Measurements from ENCODE around the gene ANKRD13A.
"Not testable (repeated sequence)": the region's sequence is repeated elsewhere in the genome, so short reads cannot be mapped to it uniquely, and the experiment has no call there.

Gene ANKRD13A

GRCh38 chr12:110007881-110008280, 8.7 kb downstream of the ANKRD13A start:
- DNase-seq (ENCODE audit: low read depth): no peak

- DNase-seq (ENCODE audit: low read depth): not testable (repeated sequence)
Observed at GRCh38 chr12:110008681-110009398, 9.6 kb downstream of the ANKRD13A start.

GRCh38 chr12:110010853-110011723, 11.9 kb downstream of the ANKRD13A start:
- no peak for DNase-seq (ENCODE audit: low read depth)

GRCh38 chr12:110012137-110012536, 12.9 kb downstream of the ANKRD13A start:
- no peak for DNase-seq (ENCODE audit: low read depth)

- no peak for DNase-seq (ENCODE audit: low read depth)
Observed at GRCh38 chr12:110012659-110013058, 13.4 kb downstream of the ANKRD13A start.

- no peak for DNase-seq (ENCODE audit: low read depth)
Observed at GRCh38 chr12:110015132-110015531, 15.9 kb downstream of the ANKRD13A start.

GRCh38 chr12:110020956-110021355, 21.7 kb downstream of the ANKRD13A start:
- DNase-seq (ENCODE audit: low read depth): no peak

GRCh38 chr12:110023059-110023980, 24.1 kb downstream of the ANKRD13A start:
- DNase-seq (ENCODE audit: low read depth): no peak

GRCh38 chr12:110024051-110024450, 24.8 kb downstream of the ANKRD13A start:
- DNase-seq (ENCODE audit: low read depth): no peak

- DNase-seq (ENCODE audit: low read depth): no peak
Observed at GRCh38 chr12:110028323-110028722, 29.1 kb downstream of the ANKRD13A start.

- no peak for DNase-seq (ENCODE audit: low read depth)
Observed at GRCh38 chr12:110029290-110029815, 30.1 kb downstream of the ANKRD13A start.

GRCh38 chr12:110033888-110034287, 34.7 kb downstream of the ANKRD13A start:
- DNase-seq (ENCODE audit: low read depth): no peak

- no peak for DNase-seq (ENCODE audit: low read depth)
Observed at GRCh38 chr12:110035534-110036104, 36.4 kb downstream of the ANKRD13A start.

- DNase-seq (ENCODE audit: low read depth): no peak
Observed at GRCh38 chr12:110037315-110037714, 38.1 kb downstream of the ANKRD13A start.

GRCh38 chr12:110038741-110039084, 39.5 kb downstream of the ANKRD13A start:
- DNase-seq (ENCODE audit: low read depth): no peak

- no peak for DNase-seq (ENCODE audit: low read depth)
Observed at GRCh38 chr12:110039085-110039807, 40.0 kb downstream of the ANKRD13A start.

GRCh38 chr12:110042264-110042663, 43.0 kb downstream of the ANKRD13A start:
- no peak for DNase-seq (ENCODE audit: low read depth)

GRCh38 chr12:110046451-110047187, 47.4 kb downstream of the ANKRD13A start:
- DNase-seq (ENCODE audit: low read depth): no peak

- no peak for DNase-seq (ENCODE audit: low read depth)
Observed at GRCh38 chr12:110047297-110047940, 48.2 kb downstream of the ANKRD13A start.
